Measurements from ENCODE around the gene NPHS1.
"Not testable (repeated sequence)": the region's sequence is repeated elsewhere in the genome, so short reads cannot be mapped to it uniquely, and the experiment has no call there.

Gene NPHS1

GRCh38 chr19:35848919-35849505, 3.3 kb downstream of the NPHS1 start:
- FAIRE-seq (no peak), DNase-seq (ENCODE audit: insufficient read length, low spot score) (no peak)

DNA sequence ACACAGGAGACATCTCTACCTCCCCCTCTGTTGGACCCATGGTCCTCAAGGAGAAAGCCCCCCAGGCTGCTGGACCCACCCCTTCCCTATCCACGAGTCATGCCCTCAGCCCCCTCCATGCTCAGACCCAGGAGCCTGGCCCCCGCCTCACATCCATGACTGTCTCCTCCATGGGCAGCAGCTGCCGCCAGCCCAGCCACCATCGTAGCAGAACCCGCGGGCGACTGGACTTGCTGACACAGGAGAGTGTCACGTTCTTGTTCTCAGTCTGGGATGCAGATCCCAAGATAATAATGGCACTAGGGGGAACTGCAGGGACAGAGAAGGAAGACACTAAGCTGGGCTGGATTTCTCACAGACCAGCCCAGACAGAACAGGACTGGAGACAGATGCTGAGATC, 3.8 kb downstream of the NPHS1 start:
- no peak for TF ChIP-seq POLR2A (IDR thresholded peaks at IDR 0.05; ENCODE audit: low read depth, low read length)
- FAIRE-seq (no peak), DNase-seq (ENCODE audit: insufficient read length, low spot score) (no peak)

More at GRCh38 chr19:35848919-35849505, 3.3 kb downstream of the NPHS1 start:
- TF ChIP-seq POLR2A (IDR thresholded peaks at IDR 0.05; ENCODE audit: low read depth, low read length), result no peak

DNA sequence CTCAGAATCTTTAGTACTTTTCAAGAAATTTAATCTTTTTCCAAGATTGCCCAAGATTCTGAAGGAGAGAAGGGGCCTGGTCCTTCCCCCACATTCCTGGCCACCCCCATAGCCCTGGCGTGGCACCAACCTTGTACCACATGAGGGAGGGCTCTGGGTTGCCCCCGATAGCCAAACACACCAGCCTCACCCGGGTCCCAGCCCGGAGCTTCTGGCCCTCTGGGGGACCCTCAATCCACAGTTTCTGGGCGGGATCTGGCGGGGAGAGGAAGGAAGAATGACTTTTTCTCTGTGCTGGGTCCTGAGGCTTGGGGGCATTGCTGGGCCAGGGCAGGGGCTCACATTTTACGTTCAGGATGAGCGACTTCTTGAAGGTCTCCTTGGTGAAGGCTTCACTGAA, 4.4 kb downstream of the NPHS1 start:
- DNase-seq (ENCODE audit: insufficient read length, low spot score), result no peak
- FAIRE-seq, result no peak
- no peak for TF ChIP-seq POLR2A (IDR thresholded peaks at IDR 0.05; ENCODE audit: low read depth, low read length)

- no peak for DNase-seq (ENCODE audit: insufficient read length, low spot score)
- no peak for FAIRE-seq
- TF ChIP-seq POLR2A (IDR thresholded peaks at IDR 0.05; ENCODE audit: low read depth, low read length), result no peak
These were observed 6.2 kb downstream of the NPHS1 start for GRCh38 chr19:35846038-35846668.

DNA sequence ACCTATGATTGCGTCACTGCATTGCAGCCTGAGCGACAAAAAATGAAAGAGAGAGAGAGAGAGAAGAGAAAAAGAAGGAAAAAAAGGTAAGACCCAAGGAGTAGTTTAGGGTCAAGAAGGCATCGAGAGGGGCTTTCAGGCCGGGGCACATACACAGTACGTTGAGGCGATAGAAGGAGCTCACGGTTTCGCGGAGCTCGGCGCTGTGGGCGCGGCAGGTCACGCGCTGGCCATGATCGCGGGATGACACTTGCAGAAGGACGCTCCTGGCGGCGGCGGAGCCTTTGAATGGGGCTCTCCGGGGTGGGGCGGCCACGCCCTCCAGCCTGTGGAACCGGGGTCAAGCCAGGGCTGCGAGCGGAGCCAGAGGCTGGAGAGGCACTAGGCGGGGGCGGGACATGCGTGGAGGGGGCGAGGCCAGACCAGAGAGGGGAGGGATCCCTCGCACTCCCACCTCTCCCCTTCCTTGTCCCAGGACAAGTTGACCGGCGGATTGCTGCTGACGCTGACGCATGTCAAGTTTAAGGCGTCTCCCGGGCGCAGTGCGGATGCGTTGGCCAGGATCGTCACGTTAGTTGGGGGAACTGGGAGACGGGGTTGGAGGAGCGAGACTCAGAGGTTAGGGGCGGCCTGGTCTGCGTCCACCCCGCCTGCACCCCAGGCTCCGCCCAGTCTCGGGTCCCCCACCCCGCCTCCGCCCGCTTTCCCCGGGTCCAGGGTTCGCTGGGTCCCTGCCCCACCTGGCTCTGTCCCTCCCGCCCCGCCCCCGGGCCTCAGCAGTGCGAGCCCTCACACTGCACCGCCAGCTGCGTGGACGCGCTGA, 6.9 kb downstream of the NPHS1 start:
- DNase-seq (ENCODE audit: insufficient read length, low spot score) (no peak), FAIRE-seq (no peak)
- no peak for TF ChIP-seq POLR2A (IDR thresholded peaks at IDR 0.05; ENCODE audit: low read depth, low read length)

GRCh38 chr19:35844482-35845214, 7.7 kb downstream of the NPHS1 start:
- no peak for FAIRE-seq
- DNase-seq (ENCODE audit: insufficient read length, low spot score), result no peak
- no peak for TF ChIP-seq POLR2A (IDR thresholded peaks at IDR 0.05; ENCODE audit: low read depth, low read length)

DNA sequence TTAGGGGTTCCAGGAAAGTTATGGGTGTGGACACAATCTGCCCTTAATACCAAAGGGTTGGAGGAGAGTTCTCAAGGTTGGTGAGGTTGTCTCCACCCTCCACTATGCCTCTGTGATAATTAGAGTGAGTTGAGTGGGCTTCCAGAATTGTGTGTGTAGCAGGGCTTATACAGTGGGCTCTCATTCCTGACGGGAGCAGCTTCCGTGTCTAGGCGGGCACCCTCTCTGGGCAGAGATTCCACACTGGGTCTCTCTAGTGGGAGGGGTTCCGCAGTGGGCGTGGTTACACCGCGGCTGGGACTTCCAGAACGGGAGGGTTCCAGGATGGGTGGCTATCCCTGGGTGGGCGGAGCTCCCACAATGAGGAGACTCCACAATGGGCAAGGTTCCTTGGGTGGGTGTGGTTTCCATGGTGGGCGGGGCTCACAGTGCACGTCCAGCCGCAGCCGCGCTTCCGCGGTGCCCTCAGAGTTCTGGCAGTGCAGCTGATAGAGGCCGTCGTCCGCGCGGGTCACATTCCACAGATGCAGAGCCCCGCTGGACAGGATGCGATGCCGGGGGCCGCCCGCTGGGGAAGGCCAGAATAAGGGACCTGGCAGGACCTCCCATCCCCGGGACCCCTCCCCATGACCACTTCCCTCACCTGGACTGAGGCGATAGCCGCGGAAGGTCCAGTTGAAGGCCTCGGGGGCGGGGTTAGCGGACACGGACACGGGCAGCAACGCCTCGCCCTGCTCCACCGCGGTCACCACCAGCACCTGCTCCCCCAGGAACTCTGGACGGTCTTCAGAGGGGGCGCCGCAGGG, 8.4 kb downstream of the NPHS1 start:
- FAIRE-seq, result no peak
- TF ChIP-seq POLR2A (IDR thresholded peaks at IDR 0.05; ENCODE audit: low read depth, low read length), result no peak
- DNase-seq (ENCODE audit: insufficient read length, low spot score), result no peak

- TF ChIP-seq POLR2A (IDR thresholded peaks at IDR 0.05; ENCODE audit: low read depth, low read length), result no peak
- no peak for DNase-seq (ENCODE audit: insufficient read length, low spot score)
- no peak for FAIRE-seq
These were observed 9.5 kb downstream of the NPHS1 start for GRCh38 chr19:35842666-35843272.

DNA sequence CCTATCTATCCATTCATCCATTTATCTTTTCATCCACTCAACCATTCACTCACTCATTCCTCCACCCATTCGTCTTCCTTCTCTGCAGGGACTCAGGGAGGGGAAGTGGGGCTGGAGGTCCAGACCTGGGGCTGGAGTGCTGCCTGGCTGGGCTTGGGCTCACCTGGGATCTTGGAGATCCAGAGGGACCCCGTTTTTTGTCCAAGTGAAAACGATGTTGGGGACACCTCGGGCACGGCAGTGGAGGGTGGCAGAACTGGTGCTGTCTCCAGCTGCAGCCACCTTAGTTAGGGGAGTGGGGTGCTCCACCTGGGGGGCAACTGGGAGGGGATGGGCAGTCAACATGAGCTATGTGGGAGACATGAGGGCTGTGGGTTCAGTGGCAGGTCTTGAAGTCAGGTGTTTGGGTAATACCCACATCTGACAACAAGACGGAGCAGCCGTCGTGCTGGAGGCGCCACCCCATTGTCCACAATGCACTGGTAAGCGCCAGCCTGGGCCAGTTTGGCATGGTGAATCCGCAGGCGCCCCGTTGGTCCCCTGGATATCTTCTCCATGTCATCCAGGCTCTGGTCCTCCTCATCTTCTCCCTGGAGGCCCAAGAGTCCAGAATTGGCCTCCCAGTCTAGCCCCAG, 10.2 kb downstream of the NPHS1 start:
- DNase-seq (ENCODE audit: insufficient read length, low spot score) (no peak), FAIRE-seq (no peak)
- no peak for TF ChIP-seq POLR2A (IDR thresholded peaks at IDR 0.05; ENCODE audit: low read depth, low read length)

DNA sequence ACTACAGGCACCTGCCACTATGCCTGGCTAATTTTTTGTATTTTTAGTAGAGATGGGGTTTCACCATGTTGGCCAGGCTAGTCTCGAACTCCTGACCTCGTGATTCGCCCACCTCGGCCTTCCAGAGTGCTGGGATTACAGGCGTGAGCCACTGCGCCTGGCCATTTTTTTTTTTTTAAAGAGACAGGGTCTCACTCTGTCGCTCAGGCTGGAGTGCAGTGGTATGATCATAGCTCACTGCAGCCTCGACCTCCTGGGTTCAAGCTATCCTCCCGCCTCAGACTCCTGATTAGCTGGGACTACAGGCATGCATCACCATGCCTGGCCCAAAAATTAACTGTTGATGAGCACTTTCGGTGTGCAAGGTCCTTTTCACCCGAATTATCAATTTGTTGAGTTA, 16.2 kb downstream of the NPHS1 start:
- DNase-seq (ENCODE audit: insufficient read length, low spot score); FAIRE-seq: not testable (repeated sequence)

- TF ChIP-seq POLR2A (IDR thresholded peaks at IDR 0.05; ENCODE audit: low read depth, low read length), result no peak
- DNase-seq (ENCODE audit: insufficient read length, low spot score), result no peak
- no peak for FAIRE-seq
These were observed 18.3 kb downstream of the NPHS1 start for GRCh38 chr19:35833972-35834371.

DNA sequence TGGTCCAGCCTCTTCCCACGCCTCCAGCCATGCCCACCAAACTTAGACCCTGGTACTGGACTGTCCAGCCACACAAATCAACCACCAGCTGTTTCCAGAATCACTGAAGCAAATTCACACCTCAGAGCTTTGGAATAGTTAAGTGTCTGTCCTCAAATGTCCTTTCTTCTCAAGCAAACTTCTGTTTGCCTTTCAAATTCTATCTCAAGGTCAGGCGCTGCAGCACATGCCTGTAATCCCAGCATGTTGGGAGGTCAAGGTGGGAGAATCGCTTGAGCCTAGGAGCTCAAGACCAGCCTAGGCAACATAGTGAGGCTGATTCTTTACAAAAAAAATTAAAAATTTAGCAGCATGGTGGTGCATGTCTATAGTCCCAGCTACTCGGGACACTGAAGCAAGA, 20.2 kb downstream of the NPHS1 start:
- FAIRE-seq, result no peak
- no peak for TF ChIP-seq POLR2A (IDR thresholded peaks at IDR 0.05; ENCODE audit: low read depth, low read length)
- no peak for DNase-seq (ENCODE audit: insufficient read length, low spot score)

DNA sequence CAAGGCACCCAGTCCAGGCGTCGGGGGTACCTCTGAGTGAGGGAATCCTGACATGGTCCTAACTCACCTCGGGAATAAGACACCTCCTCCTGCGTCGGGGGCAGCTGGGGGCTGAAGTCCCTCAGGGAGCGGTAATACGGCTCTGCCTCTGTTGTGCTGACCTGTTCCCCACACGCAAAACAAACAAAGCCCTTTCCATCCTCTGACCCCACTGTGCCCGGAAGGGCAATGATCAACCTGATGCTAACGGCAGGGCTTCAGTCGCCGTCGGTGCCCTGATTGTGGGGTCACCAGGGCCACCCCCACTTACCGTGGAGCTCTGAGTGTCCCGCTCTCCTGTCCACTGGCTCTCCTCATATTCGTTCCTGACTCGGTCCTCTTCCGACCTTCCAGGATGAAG, 21.3 kb downstream of the NPHS1 start:
- DNase-seq (ENCODE audit: insufficient read length, low spot score), result no peak
- no peak for TF ChIP-seq POLR2A (IDR thresholded peaks at IDR 0.05; ENCODE audit: low read depth, low read length)
- no peak for FAIRE-seq
